OCI-LY3 (cell line): ENCODE measurements around the gene PAK2.
"Not testable (repeated sequence)": the region's sequence is repeated elsewhere in the genome, so short reads cannot be mapped to it uniquely, and the experiment has no call there.

Experiments used
- H2AFZ ChIP-seq: fragments of 200-600, 300-600 bp; shearing (Covaris generic); 2 replicates; pipeline ENCODE4 v1.6.0; 2014; ENCODE audit warnings: antibody characterized with exemption, low read depth, low read length
- H3K27ac ChIP-seq: fragments of 200-600, 300-600 bp; sonication (generic); 2 replicates; pipeline ENCODE4 v1.5.1; 2014; ENCODE audit warnings: mild to moderate bottlenecking, low read length, moderate library complexity, mixed read lengths
- H3K27me3 ChIP-seq: fragments of 200-600, 300-600 bp; sonication (generic); 2 replicates; pipeline ENCODE4 v1.6.1; 2014; ENCODE audit warnings: low read depth, low read length, mixed read lengths
- H3K36me3 ChIP-seq: fragments of 200-600, 300-600 bp; sonication (generic); replicated peaks from 2 replicates; pipeline ENCODE3; 2014; ENCODE audit warnings: low read depth, low read length, mixed read lengths
- H3K4me1 ChIP-seq: fragments of 300-600, 200-600 bp; sonication (generic); 2 replicates; pipeline ENCODE4 v1.6.1; 2014; ENCODE audit warnings: low read length, mixed read lengths
- H3K4me2 ChIP-seq: fragments of 200-600, 300-600 bp; sonication (generic); 2 replicates; pipeline ENCODE4 v1.6.1; 2014; ENCODE audit warnings: low read length, mixed read lengths
- H3K4me3 ChIP-seq: fragments of 300-600, 200-600 bp; sonication (generic); 2 replicates; pipeline ENCODE4 v1.5.1; 2014; ENCODE audit warnings: antibody characterized with exemption, mild to moderate bottlenecking, low read length, moderate library complexity
- H3K79me2 ChIP-seq: fragments of 300-600, 200-600 bp; shearing (Covaris generic); 2 replicates; pipeline ENCODE4 v1.6.1; 2014; ENCODE audit warnings: mild to moderate bottlenecking, low read length, mixed read lengths
- H3K9ac ChIP-seq: fragments of 300-600, 200-600 bp; shearing (Covaris generic); 2 replicates; pipeline ENCODE4 v1.6.0; 2014; ENCODE audit warnings: mild to moderate bottlenecking, low read length, moderate library complexity
- H3K9me3 ChIP-seq: fragments of 200-600, 300-600 bp; shearing (Covaris generic); 2 replicates; pipeline ENCODE4 v1.6.1; 2014; ENCODE audit warnings: low read length, mixed read lengths; ENCODE audit not compliant: insufficient read depth
- H4K20me1 ChIP-seq: fragments of 200-600, 300-600 bp; sonication (generic); 2 replicates; pipeline ENCODE4 v1.6.1; 2016; ENCODE audit warnings: low read length, mixed read lengths; ENCODE audit not compliant: insufficient read depth
- EZH2phosphoT487 ChIP-seq: fragments of 200-600 bp; shearing (Covaris generic); IDR thresholded peaks from 2 replicates; pipeline ENCODE4 v1.6.1; 2018; ENCODE audit warnings: antibody characterized with exemption, mixed run types, low read depth
- TF ChIP-seq, protein P1 (sequence below): fragments of 200-600, 300-600 bp; sonication (generic); IDR thresholded peaks from 2 replicates; pipeline ENCODE4 v1.5.1; 2014; ENCODE audit warnings: antibody characterized with exemption, low read length, low read depth

PAK2 gene

GRCh38 chr3:196821806-196822355 lies 82.2 kb downstream of the PAK2 start:
- no peak overlapping the region for H3K4me3 ChIP-seq
- no peak overlapping the region for H3K9ac ChIP-seq
- H2AFZ ChIP-seq: no peak overlapping the region
- no peaks in the 10 kb centered on the region for H3K4me1 ChIP-seq
- H4K20me1 ChIP-seq: no peaks in the 10 kb centered on the region
- H3K27ac ChIP-seq: no peak overlapping the region
- H3K9me3 ChIP-seq: no peaks in the 10 kb centered on the region
- H3K79me2 ChIP-seq: no peaks in the 10 kb centered on the region
- peaks cover 59% of the 10 kb centered on the region for H3K36me3 ChIP-seq
- no peaks in the 10 kb centered on the region for H3K27me3 ChIP-seq
- no peak overlapping the region for H3K4me2 ChIP-seq
- TF ChIP-seq EZH2phosphoT487: no peak
- TF ChIP-seq, protein P1, sequence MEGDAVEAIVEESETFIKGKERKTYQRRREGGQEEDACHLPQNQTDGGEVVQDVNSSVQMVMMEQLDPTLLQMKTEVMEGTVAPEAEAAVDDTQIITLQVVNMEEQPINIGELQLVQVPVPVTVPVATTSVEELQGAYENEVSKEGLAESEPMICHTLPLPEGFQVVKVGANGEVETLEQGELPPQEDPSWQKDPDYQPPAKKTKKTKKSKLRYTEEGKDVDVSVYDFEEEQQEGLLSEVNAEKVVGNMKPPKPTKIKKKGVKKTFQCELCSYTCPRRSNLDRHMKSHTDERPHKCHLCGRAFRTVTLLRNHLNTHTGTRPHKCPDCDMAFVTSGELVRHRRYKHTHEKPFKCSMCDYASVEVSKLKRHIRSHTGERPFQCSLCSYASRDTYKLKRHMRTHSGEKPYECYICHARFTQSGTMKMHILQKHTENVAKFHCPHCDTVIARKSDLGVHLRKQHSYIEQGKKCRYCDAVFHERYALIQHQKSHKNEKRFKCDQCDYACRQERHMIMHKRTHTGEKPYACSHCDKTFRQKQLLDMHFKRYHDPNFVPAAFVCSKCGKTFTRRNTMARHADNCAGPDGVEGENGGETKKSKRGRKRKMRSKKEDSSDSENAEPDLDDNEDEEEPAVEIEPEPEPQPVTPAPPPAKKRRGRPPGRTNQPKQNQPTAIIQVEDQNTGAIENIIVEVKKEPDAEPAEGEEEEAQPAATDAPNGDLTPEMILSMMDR: no peak

DNA sequence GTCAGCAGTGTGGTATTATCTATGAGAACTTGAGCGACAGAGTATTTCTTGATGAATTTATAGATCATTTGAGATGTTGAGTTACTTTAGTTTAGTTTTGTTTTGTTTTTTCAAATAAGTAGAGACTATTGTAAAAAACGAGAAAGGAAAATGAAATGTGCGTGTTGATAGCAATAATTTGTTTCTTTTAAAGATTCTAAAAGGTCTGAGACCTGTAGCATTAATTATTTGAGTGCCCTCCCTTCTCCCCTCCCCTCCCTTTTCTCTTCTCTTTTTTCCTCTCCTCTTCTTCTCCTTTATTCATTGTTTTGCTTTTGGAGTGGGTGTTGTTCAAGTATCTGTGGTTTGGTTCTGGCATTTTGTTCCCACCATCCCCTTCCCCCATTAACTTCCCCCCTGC lies 90.0 kb downstream of the PAK2 start:
- H3K4me3 ChIP-seq, H3K4me1 ChIP-seq, H3K36me3 ChIP-seq, H3K79me2 ChIP-seq, H3K9ac ChIP-seq, H2AFZ ChIP-seq, H3K27ac ChIP-seq, H3K4me2 ChIP-seq, H4K20me1 ChIP-seq, H3K9me3 ChIP-seq, H3K27me3 ChIP-seq: not testable (repeated sequence)

GRCh38 chr3:196835086-196835485 lies 95.4 kb downstream of the PAK2 start:
- Histone ChIP-seq H4K20me1 (no peaks in the 10 kb centered on the region; the same call in 1 of the 2 replicates), H3K36me3 (peaks cover 2% of the 10 kb centered on the region), H3K4me2 (no peak overlapping the region), H3K9me3 (no peaks in the 10 kb centered on the region), H3K27ac (no peak overlapping the region), H3K9ac (no peak overlapping the region), H3K79me2 (no peaks in the 10 kb centered on the region), H3K27me3 (no peaks in the 10 kb centered on the region), H2AFZ (no peak overlapping the region), H3K4me1 (no peaks in the 10 kb centered on the region), H3K4me3 (no peak overlapping the region)
- TF ChIP-seq EZH2phosphoT487: no peak
- TF ChIP-seq, protein P1: no peak

DNA sequence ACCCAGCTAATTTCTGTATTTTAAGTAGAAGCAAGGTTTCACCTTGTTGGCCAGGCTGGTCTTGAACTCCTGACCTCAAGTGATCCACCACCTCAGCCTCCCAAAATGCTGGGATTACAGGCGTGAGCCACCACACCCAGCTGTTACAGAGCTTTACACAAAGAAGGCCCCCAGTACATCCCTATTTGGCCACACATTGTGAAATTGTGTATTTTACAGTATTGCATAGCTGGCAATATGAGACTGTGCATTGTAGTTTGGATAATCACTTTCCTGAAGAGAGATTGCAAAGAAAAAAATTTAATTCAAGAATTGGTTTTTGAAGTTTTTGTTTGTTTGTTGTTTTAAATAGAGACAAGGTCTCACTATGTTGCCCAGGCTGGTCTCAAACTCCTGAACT lies 97.0 kb downstream of the PAK2 start:
- not testable (repeated sequence) for H2AFZ ChIP-seq, H3K9ac ChIP-seq, H3K27ac ChIP-seq, H4K20me1 ChIP-seq, H3K4me1 ChIP-seq, H3K79me2 ChIP-seq, H3K27me3 ChIP-seq, H3K36me3 ChIP-seq, H3K9me3 ChIP-seq, H3K4me3 ChIP-seq, H3K4me2 ChIP-seq

GRCh38 chr3:196837819-196838420 lies 98.3 kb downstream of the PAK2 start:
- Histone ChIP-seq H3K27me3 (no peaks in the 10 kb centered on the region), H3K4me1 (no peaks in the 10 kb centered on the region), H4K20me1 (no peaks in the 10 kb centered on the region; the same call in 1 of the 2 replicates), H3K4me2 (no peak overlapping the region), H3K79me2 (no peaks in the 10 kb centered on the region), H3K36me3 (no peaks in the 10 kb centered on the region), H3K27ac (no peak overlapping the region), H2AFZ (no peak overlapping the region), H3K9me3 (no peaks in the 10 kb centered on the region), H3K9ac (no peak overlapping the region), H3K4me3 (no peak overlapping the region)
- no peak for TF ChIP-seq EZH2phosphoT487
- TF ChIP-seq, protein P1: peak; percentile 85

GRCh38 chr3:196839351-196839750 lies 99.7 kb downstream of the PAK2 start:
- not testable (repeated sequence) for H3K36me3 ChIP-seq, H2AFZ ChIP-seq, H3K9me3 ChIP-seq, H3K4me2 ChIP-seq, H3K9ac ChIP-seq, H3K27me3 ChIP-seq, H3K79me2 ChIP-seq, H3K4me1 ChIP-seq, H3K27ac ChIP-seq, H4K20me1 ChIP-seq, H3K4me3 ChIP-seq
